Measurements from ENCODE around the gene MAPKAPK3.

DNA sequence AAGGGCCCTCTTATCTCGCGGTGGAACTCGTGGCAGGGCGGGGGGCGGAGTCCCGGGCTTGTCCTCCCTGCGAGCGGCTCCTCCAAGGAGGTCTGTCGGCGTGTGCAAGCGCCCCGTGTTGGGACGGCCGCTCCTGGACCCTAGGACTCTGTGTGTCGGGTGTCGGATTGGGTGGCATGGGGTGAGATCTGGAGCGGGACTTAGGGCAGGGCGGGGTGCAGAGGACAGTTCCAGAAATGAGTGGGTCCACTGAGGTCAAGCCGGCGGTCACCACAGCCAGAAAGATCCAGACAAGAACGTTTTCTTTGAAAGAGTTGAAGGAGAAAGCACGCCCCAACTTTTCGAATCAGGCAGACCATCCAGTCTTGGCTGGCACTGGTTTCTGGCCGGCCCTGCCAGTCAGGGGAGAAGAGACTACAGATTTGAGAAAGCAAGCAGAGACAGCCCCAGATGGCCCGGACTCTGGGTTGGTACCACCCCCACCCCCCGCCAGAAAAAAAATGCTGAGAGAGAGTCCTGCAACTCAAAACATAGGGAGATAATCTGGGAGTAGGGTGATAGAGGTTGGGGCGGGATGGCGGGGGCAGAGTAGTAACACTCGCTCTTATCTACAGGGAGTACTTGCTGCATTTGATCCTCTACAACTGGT, 4.6 kb upstream of the MAPKAPK3 start:
- TF ChIP-seq CTCF (IDR thresholded peaks at IDR 0.05 in 4 of 5, conservative IDR thresholded peaks at IDR 0.05 in 1 of 5) (no peak), POLR2A (IDR thresholded peaks at IDR 0.05) (peak in 1 of 2 donors; percentile 50)
